Gastroesophageal sphincter (tissue), 4 donors: Measurements from ENCODE around the gene THSD4. TPM values are rescaled to one million over a fixed set of nuclear protein-coding genes. Genes with fewer than 3 reads are reported as not detected.
A peak's percentile ranks its signal among the peaks of the same experiment; 100 is the strongest.

Source experiments
- ATAC-seq: fragments of 150-250 bp; one replicate; pipeline ENCODE4 v1.9.1; 2016; ENCODE audit warnings: mild to moderate bottlenecking, moderate library complexity
- H3K27ac ChIP-seq, 4 donors: fragments of 200-600 bp; sonication (generic) in 3 of 4; 1 replicate in 3 of 4; 2 replicates in 1 of 4; pipeline ENCODE4 v1.5.1; 2016 to 2019
- H3K27me3 ChIP-seq: fragments of 200-600 bp; sonication (generic); one replicate; pipeline ENCODE4 v1.5.1; 2019
- H3K36me3 ChIP-seq, 2 donors: fragments of 200-600 bp; sonication (generic); one replicate each; pipeline ENCODE4 v1.5.1; 2019; ENCODE audit warnings: control low read depth in 1 of 2
- H3K4me1 ChIP-seq, 3 donors: fragments of 200-600 bp; sonication (generic); 1 replicate in 2 of 3; 2 replicates in 1 of 3; pipeline ENCODE4 v1.5.1; 2016 to 2019; ENCODE audit warnings: control low read depth in 2 of 3
- H3K4me3 ChIP-seq, 2 donors: fragments of 200-600 bp; sonication (generic); one replicate each; pipeline ENCODE4 v1.5.1; 2019; ENCODE audit warnings: mild to moderate bottlenecking in 1 of 2, moderate library complexity in 1 of 2
- H3K9me3 ChIP-seq, 3 donors: fragments of 200-600 bp; sonication (generic); one replicate each; pipeline ENCODE4 v1.5.1; 2017 to 2019; ENCODE audit warnings: control low read depth in 2 of 3
- CTCF ChIP-seq, 4 experiments: fragments of 200-600 bp in 2 of 4; fragments of 450-650 bp in 2 of 4; sonication (generic) in 1 of 4; IDR thresholded peaks; one replicate each; pipeline ENCODE4 v1.5.1; 2017 to 2019; ENCODE audit warnings: antibody characterized with exemption in 4 of 4, mild to moderate bottlenecking in 2 of 4, moderate library complexity in 2 of 4
- EP300 ChIP-seq: sonication (generic); formaldehyde crosslinking; IDR thresholded peaks from one replicate; pipeline ENCODE4 v1.6.1; 2017; ENCODE audit warnings: antibody characterized with exemption, mild to moderate bottlenecking
- POLR2A ChIP-seq, 2 donors: fragments of 450-650 bp; IDR thresholded peaks; one replicate each; pipeline ENCODE4 v1.6.1; 2017; ENCODE audit warnings: antibody characterized with exemption in 2 of 2, mild to moderate bottlenecking in 2 of 2, moderate library complexity in 1 of 2
- POLR2AphosphoS5 ChIP-seq: sonication (generic); formaldehyde crosslinking; IDR thresholded peaks from one replicate; pipeline ENCODE4 v1.6.1; 2017; ENCODE audit warnings: antibody characterized with exemption
- WGBS, 2 donors: methylation state at CpG; one replicate each; pipeline ENCODE4 v1.1.5; 2018; ENCODE audit warnings: low coverage in 1 of 2; 5-methylcytosine and 5-hydroxymethylcytosine counted together
- total RNA-seq, 4 donors: library from RNA; depleted of rRNA; stranded (reverse); fragments of >200 nt; gene quantifications; one replicate each; pipeline ENCODE4 v1.1.0, GENCODE V29; 2016

Gene THSD4
- total RNA-seq, 4 donors from 2014 or later, result 4.6 to 28.5 (median 17.6) TPM

GRCh38 chr15:71627188-71627587 is 511.9 kb downstream of the THSD4 start:
- Histone ChIP-seq H3K4me1 (peaks cover 0 to 24% (median 0%) of the 10 kb centered on the region in 3 donors), H3K4me3 (no peak overlapping the region), H3K36me3 (no peaks in the 10 kb centered on the region), H3K27ac (no peak overlapping the region), H3K27me3 (no peaks in the 10 kb centered on the region), H3K9me3 (no peaks in the 10 kb centered on the region)
- WGBS, 2 donors, result 86 to 100% methylated on average over 1 of the region's 2 CpGs
- no peak for TF ChIP-seq CTCF (IDR thresholded peaks at IDR 0.05)
- TF ChIP-seq POLR2AphosphoS5, result no peak
- no peak for TF ChIP-seq POLR2A (IDR thresholded peaks at IDR 0.05)
- no peak for TF ChIP-seq EP300
- no peak for ATAC-seq

DNA sequence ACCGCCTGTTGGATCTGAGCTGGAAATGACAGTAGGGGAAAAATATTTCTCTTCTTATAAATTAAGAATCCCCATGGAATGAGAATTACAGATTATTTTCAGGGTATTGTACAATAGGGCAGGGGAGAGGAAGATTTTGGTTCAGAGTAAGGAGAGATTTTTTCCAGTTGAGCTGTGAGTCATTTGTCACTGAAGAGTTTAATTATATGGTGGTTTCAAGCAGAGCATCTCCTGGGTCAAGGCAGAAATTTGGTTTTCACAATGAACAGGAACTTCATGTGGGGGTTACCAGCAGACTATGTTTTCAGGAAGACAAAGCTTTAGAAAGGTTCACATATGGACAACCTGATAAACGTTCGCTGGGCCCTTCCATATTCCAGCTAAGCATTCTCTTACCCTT is 512.3 kb downstream of the THSD4 start:
- Histone ChIP-seq H3K36me3 (no peaks in the 10 kb centered on the region), H3K9me3 (no peaks in the 10 kb centered on the region), H3K27me3 (no peaks in the 10 kb centered on the region), H3K27ac (no peak overlapping the region), H3K4me1 (peaks cover 0 to 24% (median 0%) of the 10 kb centered on the region in 3 donors), H3K4me3 (no peak overlapping the region)
- WGBS, 2 donors, result 97% methylated on average over 3 of the region's 3 CpGs; no CpG with 5 or more reads in 1 of the 2 donors
- no peak for TF ChIP-seq POLR2A (IDR thresholded peaks at IDR 0.05)
- TF ChIP-seq POLR2AphosphoS5, result no peak
- TF ChIP-seq EP300, result no peak
- no peak for TF ChIP-seq CTCF (IDR thresholded peaks at IDR 0.05)
- no peak for ATAC-seq

DNA sequence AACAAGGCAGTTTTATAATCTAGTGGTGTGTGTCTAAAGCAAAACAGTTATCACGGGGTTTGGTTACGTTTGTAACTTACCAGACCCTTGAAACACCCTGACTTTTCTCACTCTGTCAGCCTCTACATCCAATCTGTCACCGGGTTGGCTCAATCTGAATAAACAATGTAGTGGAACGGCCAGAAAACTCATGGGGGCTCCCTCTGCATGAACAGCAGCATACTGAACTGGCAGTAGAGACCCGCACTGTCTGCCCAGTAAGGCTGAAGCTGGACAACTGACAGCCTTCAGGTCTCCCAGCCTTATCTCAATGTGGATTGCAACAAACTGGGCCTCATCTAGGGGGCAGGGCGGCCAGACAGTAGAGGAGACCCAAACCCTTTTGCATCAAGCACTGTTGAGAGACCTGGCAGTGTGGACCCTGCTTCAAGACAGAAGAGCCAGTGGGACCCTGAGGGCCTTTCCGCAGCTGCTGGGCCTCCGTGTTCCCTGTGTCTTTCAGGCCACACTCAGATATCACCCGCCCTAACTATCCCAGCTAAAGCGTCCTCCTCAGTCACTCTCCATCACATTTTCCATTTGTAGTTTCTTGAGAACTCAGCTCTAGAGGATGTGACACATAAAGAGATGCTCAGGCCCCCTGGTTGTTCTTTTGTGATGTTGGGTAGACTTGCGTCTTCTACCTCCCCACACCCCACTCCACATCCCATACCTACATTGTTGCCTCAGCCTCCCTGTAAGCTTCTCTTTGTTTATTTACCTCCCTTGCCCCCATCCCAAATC is 513.9 kb downstream of the THSD4 start:
- H3K27me3 ChIP-seq, result no peaks in the 10 kb centered on the region
- 42 to 73% methylated on average over 6 of the region's 11 CpGs for WGBS, 2 donors
- ATAC-seq, result no peak
- no peak for TF ChIP-seq CTCF (IDR thresholded peaks at IDR 0.05)
- no peaks in the 10 kb centered on the region for H3K9me3 ChIP-seq
- peak overlapping the region in 2 of 4 donors; percentile 43 to 60 for H3K27ac ChIP-seq
- peaks cover 0 to 24% (median 0%) of the 10 kb centered on the region in 3 donors for H3K4me1 ChIP-seq
- no peak overlapping the region for H3K4me3 ChIP-seq
- no peaks in the 10 kb centered on the region for H3K36me3 ChIP-seq

DNA sequence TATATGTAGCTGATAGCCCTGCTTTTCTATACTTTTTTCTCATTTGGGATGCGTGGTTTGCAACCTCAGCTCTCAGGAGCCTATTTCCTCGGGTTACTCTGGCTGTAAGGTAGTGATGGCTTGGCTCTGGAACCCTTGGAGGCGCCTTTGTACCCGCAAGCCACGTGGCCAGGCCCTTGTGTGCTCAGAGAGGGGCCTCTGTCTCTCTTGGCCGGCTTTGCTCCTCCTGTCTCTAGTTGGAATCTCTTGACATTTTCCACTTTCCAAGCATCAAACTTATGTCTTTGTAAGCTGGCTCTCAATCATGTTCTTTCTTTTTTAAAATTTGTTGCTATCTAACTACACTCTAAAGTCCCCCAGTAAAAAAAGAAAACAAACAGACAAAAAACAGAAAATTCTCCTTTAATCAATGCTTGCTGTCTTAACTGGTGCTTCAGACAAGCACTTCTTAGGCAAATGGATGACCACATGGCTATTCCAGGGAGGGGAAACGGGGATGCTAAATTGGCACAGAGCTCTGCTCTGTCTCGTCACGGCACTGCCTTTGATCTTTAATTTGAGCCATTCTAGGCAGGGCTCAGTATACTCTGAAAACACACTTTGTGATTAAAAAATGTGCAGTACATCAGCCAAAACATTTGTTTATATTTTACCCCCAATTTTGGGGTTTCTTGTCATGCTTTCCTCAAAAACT is 514.7 kb downstream of the THSD4 start:
- ATAC-seq, result peak; percentile 50
- no peaks in the 10 kb centered on the region for H3K27me3 ChIP-seq
- H3K4me1 ChIP-seq, result peaks cover 0 to 30% (median 0%) of the 10 kb centered on the region in 3 donors
- H3K9me3 ChIP-seq, result no peaks in the 10 kb centered on the region
- H3K36me3 ChIP-seq, result no peaks in the 10 kb centered on the region
- H3K4me3 ChIP-seq, result no peak overlapping the region
- H3K27ac ChIP-seq, result peak overlapping the region in 2 of 4 donors; percentile 43 to 60
- no peak for TF ChIP-seq EP300
- no peak for TF ChIP-seq CTCF (IDR thresholded peaks at IDR 0.05)
- 47 to 56% methylated on average over 9 of the region's 9 CpGs for WGBS, 2 donors

- 90% methylated on average over 2 of the region's 2 CpGs; no CpG with 5 or more reads in 1 of the 2 donors for WGBS, 2 donors
Observed at GRCh38 chr15:71630475-71630809, 515.2 kb downstream of the THSD4 start.

More at GRCh38 chr15:71630475-71630809, 515.2 kb downstream of the THSD4 start:
- no peak for ATAC-seq
- Histone ChIP-seq H3K27me3 (no peaks in the 10 kb centered on the region), H3K4me1 (peaks cover 0 to 32% (median 0%) of the 10 kb centered on the region in 3 donors), H3K36me3 (no peaks in the 10 kb centered on the region), H3K27ac (peak overlapping the region in 2 of 4 donors; percentile 43 to 60), H3K9me3 (no peaks in the 10 kb centered on the region), H3K4me3 (no peak overlapping the region)
- TF ChIP-seq POLR2A (IDR thresholded peaks at IDR 0.05) (no peak), POLR2AphosphoS5 (no peak), EP300 (no peak), CTCF (IDR thresholded peaks at IDR 0.05) (no peak)
